H1 (cell line): ENCODE results near the gene KIAA0586. TPM values are rescaled to one million over a fixed set of nuclear protein-coding genes. Genes with fewer than 3 reads are reported as not detected.

ENCODE experiments used
- CTCF ChIA-PET: fragments of 300-600 bp; sonication (Branson Sonifier 250); formaldehyde crosslinking; loops from one replicate; lab custom pipeline; 2021; ENCODE audit not compliant: partially characterized antibody; lab: Charles Lee
- POLR2A ChIA-PET: fragments of 300-600 bp; sonication (Branson Sonifier 250); formaldehyde crosslinking; loops from one replicate; lab custom pipeline; 2021; ENCODE audit warnings: inconsistent platforms; ENCODE audit not compliant: partially characterized antibody; lab: Charles Lee
- DNase-seq, 2 experiments: peaks; one replicate each; pipeline versions ENCODE4 v3.0.0 to v3.0.0-alpha.2; 2010 to 2022; ENCODE audit warnings: low spot score in 2 of 2, low read depth in 1 of 2, mixed read lengths in 1 of 2
- FAIRE-seq: peaks from 2 replicates; lab custom pipeline; 2011; peaks lifted over from hg19 to GRCh38; lab: Jason Lieb, UNC
- H2AFZ ChIP-seq: 2 replicates; pipeline ENCODE4 v1.8.1; 2012; ENCODE audit warnings: low read length, inconsistent platforms
- H2AK5ac ChIP-seq: 2 replicates; pipeline ENCODE4 v1.6.1; 2013; ENCODE audit warnings: low read depth, low read length
- H2BK120ac ChIP-seq: replicated peaks from 2 replicates; pipeline ENCODE3; 2013; ENCODE audit warnings: low read depth, low read length, inconsistent platforms
- H2BK12ac ChIP-seq: 2 replicates; pipeline ENCODE4 v1.6.1; 2013; ENCODE audit warnings: low read depth, low read length
- H2BK15ac ChIP-seq: 2 replicates; pipeline ENCODE4 v1.6.1; 2013; ENCODE audit warnings: low read length
- H2BK20ac ChIP-seq: 2 replicates; pipeline ENCODE4 v1.6.1; 2013; ENCODE audit warnings: low read length
- H2BK5ac ChIP-seq: 2 replicates; pipeline ENCODE4 v1.6.1; 2013; ENCODE audit warnings: low read depth, low read length
- H3K14ac ChIP-seq: 2 replicates; pipeline ENCODE4 v1.6.1; 2013; ENCODE audit warnings: inconsistent platforms; ENCODE audit not compliant: insufficient read length
- H3K18ac ChIP-seq: 2 replicates; pipeline ENCODE4 v1.6.1; 2013; ENCODE audit warnings: low read length; ENCODE audit errors: extremely low read depth
- H3K23ac ChIP-seq: 2 replicates; pipeline ENCODE4 v1.6.1; 2013; ENCODE audit warnings: inconsistent platforms; ENCODE audit not compliant: insufficient read length
- H3K23me2 ChIP-seq: 2 replicates; pipeline ENCODE4 v1.6.1; 2013; ENCODE audit warnings: low read depth, low read length
- H3K27ac ChIP-seq: 2 replicates; pipeline ENCODE4 v1.6.1; 2011; ENCODE audit warnings: low read depth, low read length, inconsistent platforms
- H3K27me3 ChIP-seq, 4 experiments: replicated peaks in 1 of 4; 1 replicate in 1 of 4; 2 replicates in 3 of 4; pipeline versions ENCODE4 v1.6.1 to v1.8.1; 2011 to 2013; ENCODE audit warnings: low read length in 3 of 4, mild to moderate bottlenecking in 3 of 4, inconsistent platforms in 2 of 4, mixed read lengths in 2 of 4, moderate library complexity in 1 of 4; ENCODE audit not compliant: control insufficient read depth in 3 of 4, insufficient read depth in 3 of 4; ENCODE audit errors: extremely low read depth in 1 of 4
- H3K36me3 ChIP-seq, 4 experiments: 2 replicates each; pipeline versions ENCODE4 v1.6.1 to v1.8.1; 2011 to 2013; ENCODE audit warnings: mild to moderate bottlenecking in 4 of 4, low read length in 3 of 4, moderate library complexity in 2 of 4, control low read depth in 1 of 4, inconsistent platforms in 1 of 4; ENCODE audit not compliant: insufficient read depth in 4 of 4, control insufficient read depth in 2 of 4
- H3K4ac ChIP-seq: replicated peaks from 2 replicates; pipeline ENCODE3; 2013; ENCODE audit warnings: low read length, low read depth, mixed read lengths, inconsistent platforms; ENCODE audit not compliant: insufficient read length
- H3K4me1 ChIP-seq, 4 experiments: replicated peaks in 1 of 4; 1 replicate in 1 of 4; 2 replicates in 3 of 4; pipeline versions ENCODE4 v1.6.1 to v1.8.1; 2011 to 2013; ENCODE audit warnings: low read length in 3 of 4, inconsistent platforms in 2 of 4, mixed read lengths in 1 of 4; ENCODE audit not compliant: insufficient read depth in 4 of 4, control insufficient read depth in 3 of 4
- H3K4me2 ChIP-seq, 2 experiments: 2 replicates each; pipeline versions ENCODE4 v1.6.1 to v1.8.1; 2011 to 2013; ENCODE audit warnings: low read depth in 2 of 2, low read length in 2 of 2, control low read depth in 1 of 2, inconsistent platforms in 1 of 2, mild to moderate bottlenecking in 1 of 2; ENCODE audit not compliant: insufficient read depth in 1 of 2
- H3K4me3 ChIP-seq, 4 experiments: fragments of 200-600, 300-600 bp in 1 of 4; sonication (generic), shearing (Covaris generic), sonication (Bioruptor Twin) in 1 of 4; 2 replicates each; pipeline versions ENCODE4 v1.5.1 to v1.8.1; 2011 to 2016; ENCODE audit warnings: low read length in 4 of 4, low read depth in 3 of 4, control low read depth in 2 of 4, inconsistent platforms in 2 of 4, mild to moderate bottlenecking in 2 of 4, mixed read lengths in 1 of 4, moderate library complexity in 1 of 4; ENCODE audit not compliant: insufficient read depth in 2 of 4; ENCODE audit errors: extremely low read depth in 1 of 4
- H3K56ac ChIP-seq: replicated peaks from 2 replicates; pipeline ENCODE3; 2013; ENCODE audit warnings: low read depth, mild to moderate bottlenecking, mixed read lengths, low read length, inconsistent platforms; ENCODE audit not compliant: insufficient read length
- H3K79me1 ChIP-seq: 2 replicates; pipeline ENCODE4 v1.6.1; 2013; ENCODE audit warnings: low read depth, low read length, control low read depth
- H3K79me2 ChIP-seq, 2 experiments: 2 replicates each; pipeline versions ENCODE4 v1.6.1 to v1.8.1; 2012 to 2013; ENCODE audit warnings: low read length in 2 of 2, mild to moderate bottlenecking in 2 of 2, inconsistent platforms in 1 of 2; ENCODE audit not compliant: insufficient read depth in 2 of 2, control insufficient read depth in 1 of 2
- H3K9ac ChIP-seq, 4 experiments: replicated peaks in 1 of 4; 1 replicate in 1 of 4; 2 replicates in 3 of 4; pipeline versions ENCODE4 v1.6.1 to v1.8.1; 2011 to 2013; ENCODE audit warnings: low read depth in 3 of 4, low read length in 3 of 4, control low read depth in 2 of 4, mild to moderate bottlenecking in 2 of 4, moderate library complexity in 2 of 4, inconsistent platforms in 1 of 4; ENCODE audit errors: extremely low read depth in 1 of 4
- H3K9me3 ChIP-seq, 2 experiments: 2 replicates each; pipeline versions ENCODE4 v1.6.1 to v1.8.1; 2012 to 2013; ENCODE audit warnings: mild to moderate bottlenecking in 2 of 2, moderate library complexity in 2 of 2, control low read depth in 1 of 2, inconsistent platforms in 1 of 2, low read depth in 1 of 2, low read length in 1 of 2, mixed read lengths in 1 of 2; ENCODE audit not compliant: insufficient read depth in 2 of 2
- H4K20me1 ChIP-seq, 2 experiments: replicated peaks in 1 of 2; 2 replicates each; pipeline versions ENCODE3 to v1.8.1; 2011 to 2013; ENCODE audit warnings: inconsistent platforms in 2 of 2, low read length in 2 of 2, mild to moderate bottlenecking in 1 of 2; ENCODE audit not compliant: insufficient read depth in 2 of 2, control insufficient read depth in 1 of 2
- H4K5ac ChIP-seq: 2 replicates; pipeline ENCODE4 v1.6.1; 2013; ENCODE audit warnings: low read length, low read depth, mixed read lengths, inconsistent platforms; ENCODE audit not compliant: insufficient read length
- H4K8ac ChIP-seq: 2 replicates; pipeline ENCODE4 v1.8.0; 2013; ENCODE audit warnings: mild to moderate bottlenecking, moderate library complexity, low read length, inconsistent platforms; ENCODE audit not compliant: insufficient read depth; ENCODE audit errors: extremely low read depth
- H4K91ac ChIP-seq: replicated peaks from 2 replicates; pipeline ENCODE3; 2013; ENCODE audit warnings: low read length, mixed read lengths, inconsistent platforms; ENCODE audit not compliant: insufficient read length
- BCL11A ChIP-seq, 2 experiments: IDR thresholded peaks; one replicate each; pipeline ENCODE4 v1.6.1; 2011; ENCODE audit warnings: low read depth in 2 of 2, low read length in 2 of 2, mild to moderate bottlenecking in 2 of 2
- CHD1 ChIP-seq: IDR thresholded peaks from 2 replicates; pipeline ENCODE4 v1.6.1; 2012; ENCODE audit warnings: low read depth, low read length, improper control_type of control experiment
- EGR1 ChIP-seq: IDR thresholded peaks from 2 replicates; pipeline ENCODE4 v1.6.1; 2011; ENCODE audit warnings: low read depth, low read length, borderline replicate concordance
- HDAC2 ChIP-seq, 2 experiments: fragments of 300-600 bp in 1 of 2; sonication (generic) in 1 of 2; IDR thresholded peaks; 2 replicates each; pipeline ENCODE4 v1.6.1; 2011 to 2012; ENCODE audit warnings: low read depth in 2 of 2, low read length in 2 of 2, mild to moderate bottlenecking in 2 of 2, moderate library complexity in 2 of 2, borderline replicate concordance in 1 of 2, inconsistent platforms in 1 of 2
- JUND ChIP-seq: IDR thresholded peaks from 2 replicates; pipeline ENCODE4 v1.6.1; 2011; ENCODE audit warnings: mild to moderate bottlenecking, improper control_type of control experiment, low read length
- KDM5A ChIP-seq: fragments of 200-600 bp; IDR thresholded peaks from 2 replicates; pipeline ENCODE4 v1.7.1; 2012; ENCODE audit warnings: mild to moderate bottlenecking, low read length, inconsistent platforms, mixed read lengths
- NRF1 ChIP-seq: IDR thresholded peaks from 2 replicates; pipeline ENCODE4 v1.6.1; 2011; ENCODE audit warnings: mild to moderate bottlenecking, low read depth, low read length, improper control_type of control experiment
- SP1 ChIP-seq: IDR thresholded peaks from 2 replicates; pipeline ENCODE4 v1.6.1; 2011; ENCODE audit warnings: low read depth, low read length
- SUZ12 ChIP-seq: fragments of 200-600 bp; sonication (generic); IDR thresholded peaks from 2 replicates; pipeline ENCODE4 v1.6.1; 2012; ENCODE audit warnings: mild to moderate bottlenecking, inconsistent platforms, low read length, moderate library complexity, mixed read lengths
- TEAD4 ChIP-seq: IDR thresholded peaks from 2 replicates; pipeline ENCODE4 v1.6.1; 2012; ENCODE audit warnings: low read depth, low read length, inconsistent platforms, mixed read lengths
- USF2 ChIP-seq: IDR thresholded peaks from 2 replicates; pipeline ENCODE4 v1.6.1; 2011; ENCODE audit warnings: low read length, improper control_type of control experiment
- WGBS, 2 experiments: shearing (Covaris generic) in 1 of 2; methylation state at CpG; one replicate each; pipeline versions ENCODE4 v1.1.6 to v1.1.7; 2013 to 2015; ENCODE audit warnings: low lambda C conversion rate in 2 of 2, mixed read lengths in 2 of 2, inconsistent platforms in 1 of 2, low coverage in 1 of 2, missing lambda C conversion rate in 1 of 2; ENCODE audit not compliant: insufficient replicate concordance in 2 of 2, insufficient coverage in 1 of 2, insufficient read length in 1 of 2; ENCODE audit errors: extremely low coverage in 1 of 2, missing lambda C conversion rate in 1 of 2; 5-methylcytosine and 5-hydroxymethylcytosine counted together
- polyA plus RNA-seq, 7 experiments: library from polyadenylated mRNA; depleted of rRNA in 3 of 7; stranded (reverse) in 5 of 7; unstranded in 2 of 7; fragments of >200 nt in 5 of 7; fragments of 200-250 nt in 2 of 7; gene quantifications; 1 replicate in 5 of 7; 2 replicates in 1 of 7; 4 replicates in 1 of 7; pipeline versions ENCODE4 v1.2.1 to v1.2.3, GENCODE V29; 2011 to 2013; ENCODE audit warnings: missing spikeins in 2 of 7, mixed read lengths in 2 of 7
- total RNA-seq: library from RNA; stranded (reverse); fragmentation: NEBNext Ultra II Directional; extraction: Animal tissue kit (Norgen Biotek cat#: 25700); gene quantifications from 2 replicates; pipeline ENCODE4 v1.2.1, GENCODE V29; 2021

The KIAA0586 gene
- total and polyA plus RNA-seq, 2 of the 8 experiments (the other 6 are each of a cell fraction or from before 2014, with no cell fraction given): 7.2 to 24.8 TPM

DNA sequence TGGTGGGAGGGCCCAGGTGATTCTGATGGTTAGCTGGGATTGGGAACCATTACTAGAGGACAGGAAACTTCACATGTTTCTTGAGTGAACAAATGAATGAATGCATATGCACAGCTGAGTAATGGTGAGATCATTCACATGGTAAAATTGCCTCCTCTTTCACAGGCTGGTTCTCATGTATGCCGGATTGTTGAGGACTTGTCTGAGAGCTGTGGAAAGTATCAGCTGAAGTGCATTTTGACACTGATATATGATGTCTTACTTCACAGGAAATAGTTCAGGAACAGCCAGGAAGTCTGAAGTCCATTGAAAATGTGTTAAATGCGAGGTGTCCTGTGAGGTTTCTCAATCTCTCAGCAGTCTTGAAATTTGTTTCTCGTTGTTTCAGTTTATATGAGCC, 132.7 kb downstream of the KIAA0586 start:
- no peak overlapping the region for H4K5ac ChIP-seq
- H3K9ac ChIP-seq: no peak overlapping the region

More for the DNA sequence above, 132.7 kb downstream of the KIAA0586 start:
- H3K56ac ChIP-seq: no peak overlapping the region
- H3K18ac ChIP-seq: no peak overlapping the region
- no peak overlapping the region for H3K14ac ChIP-seq
- H3K4me1 ChIP-seq: 0 out of 7 replicates have a peak, but pooled peaks cover 0 to 2% (median 0%) of the 10 kb centered on the region in 4 experiments
- H2BK20ac ChIP-seq: no peak overlapping the region
- no peaks in the 10 kb centered on the region for H3K23me2 ChIP-seq
- H3K79me2 ChIP-seq: no peaks in the 10 kb centered on the region
- no peak overlapping the region for H3K23ac ChIP-seq
- no peaks in the 10 kb centered on the region for H3K36me3 ChIP-seq
- H4K91ac ChIP-seq: no peak overlapping the region
- H3K4ac ChIP-seq: no peak overlapping the region
- H2BK5ac ChIP-seq: no peak overlapping the region
- no peak overlapping the region for H3K4me2 ChIP-seq
- FAIRE-seq (no peak), DNase-seq (no peak)
- no peaks in the 10 kb centered on the region for H4K20me1 ChIP-seq
- TF ChIP-seq SUZ12 (no peak), BCL11A (IDR thresholded peaks at IDR 0.05; ENCODE audit: low read depth in 2 of 2, low read length in 2 of 2) (no peak), TEAD4 (no peak), KDM5A (no peak), EGR1 (no peak), HDAC2 (IDR thresholded peaks at IDR 0.05; ENCODE audit: borderline replicate concordance in 1 of 2, low read depth in 2 of 2, low read length in 2 of 2) (no peak), USF2 (no peak), CHD1 (no peak), NRF1 (no peak), SP1 (no peak), JUND (no peak)
- no peak overlapping the region for H2BK12ac ChIP-seq
- no peaks in the 10 kb centered on the region for H3K9me3 ChIP-seq
- H2AK5ac ChIP-seq: no peak overlapping the region
- H2AFZ ChIP-seq: no peak overlapping the region
- 84% methylated on average over 3 of the region's 3 CpGs; no CpG with 5 or more reads in 1 of the 2 experiments for WGBS, 2 experiments
- CTCF ChIA-PET: interaction anchor here (0.6 to 1.3 kb wide), 3 partner anchors 16 to 421 kb away, joined by 3 to 4 read pairs (median 3); no protein-coding TSS in a partner anchor
- no peak overlapping the region for H3K4me3 ChIP-seq
- H2BK120ac ChIP-seq: no peak overlapping the region
- no peak overlapping the region for H4K8ac ChIP-seq
- POLR2A ChIA-PET: no interaction called here
- H3K79me1 ChIP-seq: no peaks in the 10 kb centered on the region
- H3K27me3 ChIP-seq: no peaks in the 10 kb centered on the region
- no peak overlapping the region for H2BK15ac ChIP-seq
- no peak overlapping the region for H3K27ac ChIP-seq
